ENCODE data around the gene DHRS12.

- no peak for TF ChIP-seq CTCF (IDR thresholded peaks at IDR 0.05)
- TF ChIP-seq USF2 (CRISPR knock-in tag; IDR thresholded peaks at IDR 0.05), result no peak
These were observed 61.9 kb downstream of the DHRS12 start for GRCh38 chr13:51742031-51742430.

Data from WTC11 (cell line).